HCT116 (cell line): ENCODE measurements around the gene WIZ. TPM values are rescaled to one million over a fixed set of nuclear protein-coding genes. Genes with fewer than 3 reads are reported as not detected.

Source experiments
- ATAC-seq: fragments of 200-7000 bp; cut with Tn5 transposase; 2 replicates; pipeline ENCODE4 v1.9.1; 2020; ENCODE audit warnings: mild to moderate bottlenecking, moderate library complexity
- BruUV-seq: library from RNA; stranded (reverse); fragments of 400-500 nt; replicated peaks from 2 replicates; lab custom pipeline; 2021; lab: Mats Ljungman, UMichigan
- CTCF ChIA-PET: fragments of 300-600 bp; sonication (Branson Sonifier 250); formaldehyde crosslinking; loops from one replicate; lab custom pipeline; 2021; ENCODE audit warnings: antibody characterized with exemption; lab: Charles Lee
- POLR2A ChIA-PET: fragments of 300-600, 350-600 bp; sonication (Branson Sonifier 250); formaldehyde crosslinking; loops from one replicate; lab custom pipeline; 2021; ENCODE audit warnings: antibody characterized with exemption; lab: Charles Lee
- RAD21 ChIA-PET, 2 experiments: fragments of 300-600 bp; sonication (Branson Sonifier 250); formaldehyde crosslinking; loops; one replicate each; lab custom pipeline; 2023; ENCODE audit warnings: low total read pairs in 2 of 2; ENCODE audit not compliant: uncharacterized antibody in 2 of 2, unreplicated experiment in 2 of 2, low non-redundant PET in 1 of 2; lab: Charles Lee
- DNase-seq: peaks from one replicate; pipeline ENCODE4 v3.0.0-alpha.2; 2010; ENCODE audit warnings: low read depth, low spot score
- H2AFZ ChIP-seq: fragments of 200-600 bp; shearing (Covaris generic), sonication (generic); 2 replicates; pipeline ENCODE4 v1.6.1; 2017; ENCODE audit warnings: low read depth, mixed run types, mixed read lengths, antibody characterized with exemption, low read length; ENCODE audit not compliant: poor library complexity, severe bottlenecking
- H3K27ac ChIP-seq: 2 replicates; pipeline ENCODE4 v1.5.1; 2012; ENCODE audit warnings: low read depth, low read length
- H3K27me3 ChIP-seq: fragments of 200-600 bp; sonication (generic); 2 replicates; pipeline ENCODE4 v1.6.1; 2016; ENCODE audit warnings: mixed run types, low read length, mixed read lengths; ENCODE audit not compliant: insufficient read depth
- H3K36me3 ChIP-seq, 2 experiments: fragments of 200-500 bp in 1 of 2; fragments of 200-600 bp in 1 of 2; sonication (Bioruptor generic) in 1 of 2; sonication (generic) in 1 of 2; 2 replicates each; pipeline versions ENCODE4 v1.5.1 to v1.6.1; 2014 to 2016; ENCODE audit warnings: low read length in 2 of 2, inconsistent platforms in 1 of 2, mixed read lengths in 1 of 2, mixed run types in 1 of 2; ENCODE audit not compliant: insufficient read depth in 2 of 2, control insufficient read depth in 1 of 2
- H3K4me1 ChIP-seq, 2 experiments: fragments of 200-600 bp in 1 of 2; sonication (generic) in 1 of 2; 2 replicates each; pipeline versions ENCODE4 v1.5.1 to v1.6.1; 2012 to 2017; ENCODE audit warnings: low read length in 2 of 2, inconsistent platforms in 1 of 2, mild to moderate bottlenecking in 1 of 2, mixed read lengths in 1 of 2, mixed run types in 1 of 2, moderate library complexity in 1 of 2; ENCODE audit not compliant: insufficient read depth in 2 of 2, control insufficient read depth in 1 of 2
- H3K4me2 ChIP-seq: fragments of 200-600 bp; sonication (generic); 2 replicates; pipeline ENCODE4 v1.6.1; 2017; ENCODE audit warnings: mixed run types, low read length, mixed read lengths
- H3K4me3 ChIP-seq, 2 experiments: fragments of 200-600 bp in 1 of 2; sonication (generic) in 1 of 2; replicated peaks in 1 of 2; 2 replicates each; pipeline ENCODE4 v1.5.1; 2011 to 2016; ENCODE audit warnings: low read length in 2 of 2, control low read depth in 1 of 2, low read depth in 1 of 2, mild to moderate bottlenecking in 1 of 2, mixed read lengths in 1 of 2, mixed run types in 1 of 2
- H3K79me2 ChIP-seq: fragments of 200-600 bp; sonication (generic); 2 replicates; pipeline ENCODE4 v1.6.1; 2017; ENCODE audit warnings: mild to moderate bottlenecking, mixed run types, low read length, moderate library complexity, mixed read lengths; ENCODE audit not compliant: insufficient read depth
- H3K9ac ChIP-seq: fragments of 200-600 bp; sonication (generic); 2 replicates; pipeline ENCODE4 v1.6.1; 2016; ENCODE audit warnings: low read length, mixed read lengths
- H3K9me2 ChIP-seq: fragments of 200-600 bp; sonication (generic), shearing (Covaris generic); 2 replicates; pipeline ENCODE4 v1.6.1; 2017; ENCODE audit warnings: mixed run types, mild to moderate bottlenecking, moderate library complexity; ENCODE audit not compliant: insufficient read depth
- H3K9me3 ChIP-seq, 2 experiments: fragments of 200-500 bp in 1 of 2; fragments of 200-600 bp in 1 of 2; sonication (Bioruptor generic) in 1 of 2; sonication (generic) in 1 of 2; 2 replicates each; pipeline ENCODE4 v1.6.1; 2014 to 2017; ENCODE audit warnings: low read length in 2 of 2, mixed read lengths in 2 of 2, inconsistent platforms in 1 of 2, low read depth in 1 of 2, mild to moderate bottlenecking in 1 of 2, mixed run types in 1 of 2, moderate library complexity in 1 of 2; ENCODE audit not compliant: control insufficient read depth in 1 of 2, insufficient read depth in 1 of 2
- H4K20me1 ChIP-seq: fragments of 200-600 bp; sonication (generic), shearing (Covaris generic); 2 replicates; pipeline ENCODE4 v1.6.1; 2017; ENCODE audit warnings: mixed run types, mild to moderate bottlenecking, moderate library complexity; ENCODE audit not compliant: insufficient read depth
- CBX3 ChIP-seq: IDR thresholded peaks from 2 replicates; pipeline ENCODE4 v1.6.1; 2012; ENCODE audit warnings: low read depth
- EZH2 ChIP-seq: fragments of 200-600 bp; sonication (generic); IDR thresholded peaks from 2 replicates; pipeline ENCODE4 v1.6.1; 2017; ENCODE audit warnings: antibody characterized with exemption, mixed run types
- EZH2phosphoT487 ChIP-seq: fragments of 200-600 bp; IDR thresholded peaks from 2 replicates; pipeline ENCODE4 v1.6.1; 2018; ENCODE audit warnings: antibody characterized with exemption, borderline replicate concordance
- FOSL1 ChIP-seq: IDR thresholded peaks from 2 replicates; pipeline ENCODE4 v1.6.1; 2012; ENCODE audit warnings: low read depth
- JUND ChIP-seq: IDR thresholded peaks from 2 replicates; pipeline ENCODE4 v1.6.1; 2012
- RAD21 ChIP-seq: IDR thresholded peaks from 2 replicates; pipeline ENCODE4 v1.6.1; 2012; ENCODE audit warnings: low read depth, mild to moderate bottlenecking
- REST ChIP-seq: IDR thresholded peaks from 2 replicates; pipeline ENCODE4 v1.6.1; 2012; ENCODE audit warnings: low read depth
- TCF7L2 ChIP-seq: IDR thresholded peaks from 2 replicates; pipeline ENCODE4 v1.7.0; 2011; ENCODE audit warnings: borderline replicate concordance, inconsistent platforms; ENCODE audit not compliant: insufficient read depth, insufficient read length; ENCODE audit errors: extremely low read depth
- intact Hi-C: fragments of 100-400 bp; cut with micrococcal nuclease; formaldehyde crosslinking; loops from 2 replicates; pipeline ENCODE4 v1.10.0; 2022
- total RNA-seq: library from RNA; stranded (reverse); gene quantifications from one replicate; pipeline ENCODE4 v1.2.1, GENCODE V29; 2021; ENCODE audit not compliant: unreplicated experiment
- TF ChIP-seq, protein P1 (sequence below): IDR thresholded peaks from 2 replicates; pipeline ENCODE4 v1.6.1; 2012
- TF ChIP-seq, protein P2 (sequence below), 3 experiments: fragments of 200-600 bp in 1 of 3; sonication (generic) in 1 of 3; IDR thresholded peaks in 2 of 3; conservative IDR thresholded peaks in 1 of 3; 2 replicates each; pipeline ENCODE4 v1.5.1; 2012 to 2017; ENCODE audit warnings: low read depth in 2 of 3, low read length in 2 of 3, antibody characterized with exemption in 1 of 3, borderline replicate concordance in 1 of 3, control low read depth in 1 of 3, mild to moderate bottlenecking in 1 of 3, mixed read lengths in 1 of 3, mixed run types in 1 of 3, moderate library complexity in 1 of 3; ENCODE audit not compliant: insufficient read depth in 1 of 3

WIZ gene
- total RNA-seq, 1 experiment from 2014 or later = 28.4 TPM

DNA sequence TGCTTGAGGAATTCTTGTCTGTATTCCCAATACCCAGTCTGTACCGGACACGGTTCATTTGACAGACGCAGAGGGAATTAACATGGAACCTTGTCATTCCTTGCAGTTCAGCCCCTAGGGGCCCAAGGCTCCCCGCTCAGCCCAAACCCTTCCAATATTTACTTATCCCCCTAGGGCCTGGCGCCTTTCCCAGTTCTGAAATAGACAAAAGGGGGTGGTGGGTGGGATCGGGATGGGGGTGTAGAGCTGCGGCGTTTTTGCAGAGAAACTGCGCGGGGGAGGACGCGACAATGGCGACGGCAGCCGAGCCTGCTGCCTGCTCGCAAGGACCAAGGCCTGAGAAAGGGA, 31.6 kb downstream of the WIZ start (continued):
- TF ChIP-seq, protein P1, sequence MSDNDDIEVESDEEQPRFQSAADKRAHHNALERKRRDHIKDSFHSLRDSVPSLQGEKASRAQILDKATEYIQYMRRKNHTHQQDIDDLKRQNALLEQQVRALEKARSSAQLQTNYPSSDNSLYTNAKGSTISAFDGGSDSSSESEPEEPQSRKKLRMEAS = no peak
- TF ChIP-seq TCF7L2 = no peak
- no peak for TF ChIP-seq REST

DNA sequence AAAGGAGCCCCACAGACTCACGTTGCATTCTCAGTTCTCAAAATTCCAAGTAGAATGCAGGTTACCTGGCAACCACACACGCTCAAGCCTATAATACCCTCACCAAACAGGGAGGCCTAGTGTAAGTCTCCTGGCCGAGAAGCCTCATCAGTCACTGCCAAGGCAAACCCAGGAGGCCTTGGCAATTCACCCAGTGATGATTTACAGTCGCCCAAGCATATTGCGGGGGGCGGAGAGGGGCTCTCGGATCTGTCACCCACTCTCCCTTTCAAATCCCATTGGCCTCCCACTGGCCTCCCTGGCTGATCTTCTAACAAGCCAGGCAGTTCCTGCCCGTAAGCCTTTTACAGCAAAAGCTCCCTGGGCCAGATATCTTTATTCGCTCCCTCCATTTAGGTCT, 32.1 kb downstream of the WIZ start:
- intact Hi-C loops = loop anchor here (2.0 kb wide), 1 partner anchor 37 kb away; no protein-coding TSS in a partner anchor
- peak overlapping the region; percentile 99 for H3K9ac ChIP-seq
- H3K4me3 ChIP-seq = peak overlapping the region; percentile 96 to 100
- H3K4me2 ChIP-seq = peak overlapping the region; percentile 98
- H3K9me3 ChIP-seq = no peaks in the 10 kb centered on the region
- no peak overlapping the region for H2AFZ ChIP-seq
- no peaks in the 10 kb centered on the region for H3K27me3 ChIP-seq
- H3K4me1 ChIP-seq = peaks cover 15 to 16% of the 10 kb centered on the region in 2 experiments; a peak in 3 of 4 replicates
- CTCF ChIA-PET = interaction anchor here (5.7 kb wide), 1 partner anchor 137 kb away, joined by 68 read pairs; no protein-coding TSS in a partner anchor
- RAD21 ChIA-PET = no interaction called here
- peaks cover 59% of the 10 kb centered on the region for H3K79me2 ChIP-seq
- peak overlapping the region; percentile 89; the same call in 1 of the 2 replicates for H3K27ac ChIP-seq
- BruUV-seq = TSS peak; percentile 48
- ATAC-seq (no peak), DNase-seq (no peak)
- H3K36me3 ChIP-seq = peaks cover 2 to 7% of the 10 kb centered on the region in 2 experiments; a peak in 2 of 4 replicates
- H3K9me2 ChIP-seq = no peaks in the 10 kb centered on the region
- TF ChIP-seq JUND = no peak
- TF ChIP-seq, protein P2, sequence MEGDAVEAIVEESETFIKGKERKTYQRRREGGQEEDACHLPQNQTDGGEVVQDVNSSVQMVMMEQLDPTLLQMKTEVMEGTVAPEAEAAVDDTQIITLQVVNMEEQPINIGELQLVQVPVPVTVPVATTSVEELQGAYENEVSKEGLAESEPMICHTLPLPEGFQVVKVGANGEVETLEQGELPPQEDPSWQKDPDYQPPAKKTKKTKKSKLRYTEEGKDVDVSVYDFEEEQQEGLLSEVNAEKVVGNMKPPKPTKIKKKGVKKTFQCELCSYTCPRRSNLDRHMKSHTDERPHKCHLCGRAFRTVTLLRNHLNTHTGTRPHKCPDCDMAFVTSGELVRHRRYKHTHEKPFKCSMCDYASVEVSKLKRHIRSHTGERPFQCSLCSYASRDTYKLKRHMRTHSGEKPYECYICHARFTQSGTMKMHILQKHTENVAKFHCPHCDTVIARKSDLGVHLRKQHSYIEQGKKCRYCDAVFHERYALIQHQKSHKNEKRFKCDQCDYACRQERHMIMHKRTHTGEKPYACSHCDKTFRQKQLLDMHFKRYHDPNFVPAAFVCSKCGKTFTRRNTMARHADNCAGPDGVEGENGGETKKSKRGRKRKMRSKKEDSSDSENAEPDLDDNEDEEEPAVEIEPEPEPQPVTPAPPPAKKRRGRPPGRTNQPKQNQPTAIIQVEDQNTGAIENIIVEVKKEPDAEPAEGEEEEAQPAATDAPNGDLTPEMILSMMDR (IDR thresholded peaks at IDR 0.05 in 2 of 3, conservative IDR thresholded peaks at IDR 0.05 in 1 of 3; ENCODE audit: borderline replicate concordance in 1 of 3, insufficient read depth in 1 of 3, low read depth in 2 of 3, low read length in 2 of 3) = no peak
- TF ChIP-seq EZH2phosphoT487 = no peak
- TF ChIP-seq CBX3 = no peak
- TF ChIP-seq RAD21 = no peak
- TF ChIP-seq EZH2 = no peak
- no peak for TF ChIP-seq FOSL1
- POLR2A ChIA-PET = interaction anchor here (0.6 to 1.0 kb wide), 3 partner anchors 25 to 48 kb away, joined by 3 to 5 read pairs (median 4); partner anchors contain the start of gene AKAP8
- H4K20me1 ChIP-seq = peaks cover 8% of the 10 kb centered on the region; the same call in 1 of the 2 replicates
